ENCODE results near the gene GPR137. TPM values are rescaled to one million over a fixed set of nuclear protein-coding genes. Genes with fewer than 3 reads are reported as not detected.

Gene GPR137
- polyA plus RNA-seq, 3 donors, result 7.8 to 21.0 (median 9.3) TPM

- Mint-ChIP-seq H3K4me1 (peaks cover 5% of the 10 kb centered on the region), H3K27me3 (ENCODE audit: low read depth in 3 of 3) (peaks cover 0 to 10% (median 0%) of the 10 kb centered on the region in 3 donors), H3K36me3 (peaks cover 24 to 34% of the 10 kb centered on the region in 2 donors), H3K9me3 (peaks cover 0 to 7% (median 3%) of the 10 kb centered on the region in 7 donors), H3K4me3 (no peak overlapping the region), H3K27ac (peak overlapping the region in 3 of 7 donors; percentile 42 to 76 (median 58))
- no peaks in the 10 kb centered on the region for H3K27me3 ChIP-seq (ENCODE audit: control insufficient read depth in 2 of 2, insufficient read depth in 2 of 2, low read length in 2 of 2)
- peaks cover 4% of the 10 kb centered on the region for H3K79me2 ChIP-seq (ENCODE audit: insufficient read depth, low read length)
- H3K27ac ChIP-seq (ENCODE audit: low read depth in 1 of 2, low read length in 2 of 2), result no peak overlapping the region
- H4K20me1 ChIP-seq (ENCODE audit: insufficient read depth, low read length), result no peaks in the 10 kb centered on the region
- no peak for DNase-seq
- H3K36me3 ChIP-seq (replicated peaks in 1 of 2; ENCODE audit: control insufficient read depth in 1 of 2, insufficient read depth in 2 of 2, low read length in 2 of 2), result peaks cover 19 to 30% of the 10 kb centered on the region in 2 donors
- intact Hi-C loops (cut with micrococcal nuclease), result no loop called here
- H3K4me2 ChIP-seq (replicated peaks; ENCODE audit: extremely low read depth, low read length, poor library complexity, severe bottlenecking), result no peak overlapping the region
- no peak overlapping the region for H3K4me3 ChIP-seq (replicated peaks in 1 of 3; ENCODE audit: low read depth in 2 of 3, low read length in 3 of 3)
- TF ChIP-seq, protein P1, sequence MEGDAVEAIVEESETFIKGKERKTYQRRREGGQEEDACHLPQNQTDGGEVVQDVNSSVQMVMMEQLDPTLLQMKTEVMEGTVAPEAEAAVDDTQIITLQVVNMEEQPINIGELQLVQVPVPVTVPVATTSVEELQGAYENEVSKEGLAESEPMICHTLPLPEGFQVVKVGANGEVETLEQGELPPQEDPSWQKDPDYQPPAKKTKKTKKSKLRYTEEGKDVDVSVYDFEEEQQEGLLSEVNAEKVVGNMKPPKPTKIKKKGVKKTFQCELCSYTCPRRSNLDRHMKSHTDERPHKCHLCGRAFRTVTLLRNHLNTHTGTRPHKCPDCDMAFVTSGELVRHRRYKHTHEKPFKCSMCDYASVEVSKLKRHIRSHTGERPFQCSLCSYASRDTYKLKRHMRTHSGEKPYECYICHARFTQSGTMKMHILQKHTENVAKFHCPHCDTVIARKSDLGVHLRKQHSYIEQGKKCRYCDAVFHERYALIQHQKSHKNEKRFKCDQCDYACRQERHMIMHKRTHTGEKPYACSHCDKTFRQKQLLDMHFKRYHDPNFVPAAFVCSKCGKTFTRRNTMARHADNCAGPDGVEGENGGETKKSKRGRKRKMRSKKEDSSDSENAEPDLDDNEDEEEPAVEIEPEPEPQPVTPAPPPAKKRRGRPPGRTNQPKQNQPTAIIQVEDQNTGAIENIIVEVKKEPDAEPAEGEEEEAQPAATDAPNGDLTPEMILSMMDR (IDR thresholded peaks at IDR 0.05), result no peak
- WGBS (ENCODE audit: insufficient coverage), result 94% methylated on average over 5 of the region's 11 CpGs
- H2AFZ ChIP-seq (ENCODE audit: insufficient read depth, low read depth, low read length, poor library complexity, severe bottlenecking), result no peak overlapping the region
- no peak overlapping the region for H3K9ac ChIP-seq (ENCODE audit: insufficient read depth, low read length, poor library complexity, severe bottlenecking)
- peaks cover under 1% of the 10 kb centered on the region in 2 donors for H3K4me1 ChIP-seq (ENCODE audit: control insufficient read depth in 1 of 2, insufficient read depth in 2 of 2, low read length in 2 of 2)
- no peaks in the 10 kb centered on the region for H3K9me3 ChIP-seq (replicated peaks in 1 of 2; ENCODE audit: control insufficient read depth in 1 of 2, insufficient read depth in 1 of 2, low read length in 2 of 2)
Measured at GRCh38 chr11:64324692-64325469, 39.2 kb downstream of the GPR137 start.

GRCh38 chr11:64327375-64327774 is 41.7 kb downstream of the GPR137 start:
- H3K27ac ChIP-seq (ENCODE audit: low read depth in 1 of 2, low read length in 2 of 2), result no peak overlapping the region
- H3K79me2 ChIP-seq (ENCODE audit: insufficient read depth, low read length), result no peaks in the 10 kb centered on the region
- Mint-ChIP-seq H3K4me3 (no peak overlapping the region), H3K4me1 (peaks cover 20% of the 10 kb centered on the region), H3K9me3 (peaks cover 0 to 7% (median 3%) of the 10 kb centered on the region in 7 donors), H3K36me3 (peaks cover 2 to 9% of the 10 kb centered on the region in 2 donors), H3K27ac (no peak overlapping the region), H3K27me3 (ENCODE audit: low read depth in 3 of 3) (peaks cover 0 to 10% (median 0%) of the 10 kb centered on the region in 3 donors)
- peaks cover 16 to 17% of the 10 kb centered on the region in 2 donors for H3K4me1 ChIP-seq (ENCODE audit: control insufficient read depth in 1 of 2, insufficient read depth in 2 of 2, low read length in 2 of 2)
- H3K4me3 ChIP-seq (replicated peaks in 1 of 3; ENCODE audit: low read depth in 2 of 3, low read length in 3 of 3), result no peak overlapping the region
- no CpG with 5 or more reads among the region's 2 CpGs for WGBS (ENCODE audit: insufficient coverage)
- H4K20me1 ChIP-seq (ENCODE audit: insufficient read depth, low read length), result no peaks in the 10 kb centered on the region
- H3K27me3 ChIP-seq (ENCODE audit: control insufficient read depth in 2 of 2, insufficient read depth in 2 of 2, low read length in 2 of 2), result no peaks in the 10 kb centered on the region
- H3K9me3 ChIP-seq (replicated peaks in 1 of 2; ENCODE audit: control insufficient read depth in 1 of 2, insufficient read depth in 1 of 2, low read length in 2 of 2), result no peaks in the 10 kb centered on the region
- intact Hi-C loops (cut with micrococcal nuclease), result no loop called here
- peaks cover 6 to 9% of the 10 kb centered on the region in 2 donors for H3K36me3 ChIP-seq (replicated peaks in 1 of 2; ENCODE audit: control insufficient read depth in 1 of 2, insufficient read depth in 2 of 2, low read length in 2 of 2)
- DNase-seq, result no peak
- H2AFZ ChIP-seq (ENCODE audit: insufficient read depth, low read depth, low read length, poor library complexity, severe bottlenecking), result no peak overlapping the region
- no peak overlapping the region for H3K4me2 ChIP-seq (replicated peaks; ENCODE audit: extremely low read depth, low read length, poor library complexity, severe bottlenecking)
- H3K9ac ChIP-seq (ENCODE audit: insufficient read depth, low read length, poor library complexity, severe bottlenecking), result no peak overlapping the region
- TF ChIP-seq, protein P1 (IDR thresholded peaks at IDR 0.05), result no peak
